Measurements from ENCODE around the gene C1orf52. TPM values are rescaled to one million over a fixed set of nuclear protein-coding genes. Genes with fewer than 3 reads are reported as not detected.

C1orf52 gene
- total RNA-seq, result 10 to 100 TPM; 29.8 to 48.6 (median 39.3) TPM
- total RNA-seq (2013), result 32.4 TPM
- total RNA-seq, result 26.1 to 55.3 (median 39.1) reads per million in 29 experiments

- WGBS (ENCODE audit: insufficient coverage), result under 1% methylated on average over 48 of the region's 65 CpGs
- DNase-seq (peak; percentile 81 to 98 (median 94)), ATAC-seq (replicated peaks in 1 of 4) (peak; percentile 93 to 98 (median 96))
- peaks cover 16 to 17% of the 10 kb centered on the region in 2 experiments for H3K4me1 ChIP-seq (ENCODE audit: control insufficient read depth in 1 of 2, extremely low read depth in 1 of 2, insufficient read depth in 2 of 2, low read length in 2 of 2)
- Mint-ChIP-seq H3K9me3 (no peaks in the 10 kb centered on the region), H3K27ac (peak within 1 kb of the TSS; percentile 94 to 95), H3K4me1 (peaks cover 33 to 47% (median 45%) of the 10 kb centered on the region in 3 donors), H3K4me3 (peak within 1 kb of the TSS; percentile 92 to 98 (median 96)), H3K27me3 (no peaks in the 10 kb centered on the region), H3K36me3 (peaks cover 39% of the 10 kb centered on the region)
- peak within 1 kb of the TSS; percentile 57 to 98 for H3K4me3 ChIP-seq (ENCODE audit: control insufficient read depth in 1 of 2, extremely low read depth in 1 of 2, low read length in 1 of 2)
- H3K36me3 ChIP-seq (ENCODE audit: control insufficient read depth in 2 of 2, extremely low read depth in 1 of 2, insufficient read depth in 1 of 2, low read length in 1 of 2), result peaks cover 0 to 18% of the 10 kb centered on the region in 2 donors
- POLR2A ChIA-PET, result interaction anchor here (0.5 to 2.6 kb wide), 11 partner anchors 9 to 449 kb away, joined by 3 to 20 read pairs (median 3); partner anchors contain the start of genes BCL10 (in 2 of the 2) and ZNHIT6 (in 1 of the 2)
- peak within 1 kb of the TSS; percentile 48 for H3K27ac ChIP-seq (ENCODE audit: low read length)
- CTCF ChIA-PET, result interaction anchor here (0.5 to 13.5 kb wide), 49 partner anchors 9 to 1169 kb away, joined by 3 to 285 read pairs (median 4); partner anchors contain the start of gene BCL10 (in 2 of the 2)
- peaks cover 2% of the 10 kb centered on the region for H3K9me3 ChIP-seq
- no peaks in the 10 kb centered on the region for H3K27me3 ChIP-seq (replicated peaks in 1 of 2; ENCODE audit: control insufficient read depth in 2 of 2, extremely low read depth in 1 of 2, insufficient read depth in 2 of 2, low read length in 1 of 2)
These were observed at the start of gene C1orf52 for GRCh38 chr1:85259118-85259911. C1orf52 (minus strand) TSS chr1:85259662; CDS start chr1:85259633, 29 bp downstream.

- no peak overlapping the region for H3K27ac ChIP-seq (ENCODE audit: low read length)
- DNase-seq (no peak), ATAC-seq (replicated peaks in 1 of 4) (no peak)
- H3K36me3 Mint-ChIP-seq, result no peaks in the 10 kb centered on the region
- no peaks in the 10 kb centered on the region for H3K9me3 Mint-ChIP-seq
- peaks cover 39% of the 10 kb centered on the region in 2 donors for H3K27me3 Mint-ChIP-seq
- peaks cover 8% of the 10 kb centered on the region in 3 donors for H3K4me1 Mint-ChIP-seq
- no CpG with 5 or more reads among the region's 4 CpGs for WGBS (ENCODE audit: insufficient coverage)
- no peak overlapping the region for H3K4me3 Mint-ChIP-seq
- no peaks in the 10 kb centered on the region for H3K36me3 ChIP-seq (ENCODE audit: control insufficient read depth in 2 of 2, extremely low read depth in 1 of 2, insufficient read depth in 1 of 2, low read length in 1 of 2)
- no peaks in the 10 kb centered on the region for H3K9me3 ChIP-seq
- peaks cover 0 to 9% of the 10 kb centered on the region in 2 experiments for H3K4me1 ChIP-seq (ENCODE audit: control insufficient read depth in 1 of 2, extremely low read depth in 1 of 2, insufficient read depth in 2 of 2, low read length in 2 of 2)
- no peak overlapping the region for H3K4me3 ChIP-seq (ENCODE audit: control insufficient read depth in 1 of 2, extremely low read depth in 1 of 2, low read length in 1 of 2)
- H3K27ac Mint-ChIP-seq, result no peak overlapping the region
- ChIA-PET POLR2A (interaction anchor here in 1 of 2 donors (0.7 kb wide), 1 partner anchor 395 kb away, joined by 3 read pairs; no protein-coding TSS in a partner anchor), CTCF (interaction anchor here in 1 of 2 donors (0.5 to 1.2 kb wide), 5 partner anchors 11 to 398 kb away, joined by 3 to 6 read pairs (median 3); no protein-coding TSS in a partner anchor)
- H3K27me3 ChIP-seq (replicated peaks in 1 of 2; ENCODE audit: control insufficient read depth in 2 of 2, extremely low read depth in 1 of 2, insufficient read depth in 2 of 2, low read length in 1 of 2), result peaks cover 0 to 18% of the 10 kb centered on the region in 2 experiments
These were observed 49.4 kb upstream of the C1orf52 start for GRCh38 chr1:85308833-85309350.

- Histone ChIP-seq H3K27me3 (replicated peaks in 1 of 2; ENCODE audit: control insufficient read depth in 2 of 2, extremely low read depth in 1 of 2, insufficient read depth in 2 of 2, low read length in 1 of 2) (peaks cover 0 to 20% of the 10 kb centered on the region in 2 experiments), H3K9me3 (no peaks in the 10 kb centered on the region), H3K4me1 (ENCODE audit: control insufficient read depth in 1 of 2, extremely low read depth in 1 of 2, insufficient read depth in 2 of 2, low read length in 2 of 2) (peaks cover 0 to 9% of the 10 kb centered on the region in 2 experiments), H3K27ac (ENCODE audit: low read length) (no peak overlapping the region), H3K4me3 (ENCODE audit: control insufficient read depth in 1 of 2, extremely low read depth in 1 of 2, low read length in 1 of 2) (peak overlapping the region in 1 of 2 donors; percentile 14), H3K36me3 (ENCODE audit: control insufficient read depth in 2 of 2, extremely low read depth in 1 of 2, insufficient read depth in 1 of 2, low read length in 1 of 2) (no peaks in the 10 kb centered on the region)
- ChIA-PET POLR2A (interaction anchor here in 1 of 2 donors (0.7 kb wide), 1 partner anchor 394 kb away, joined by 3 read pairs; no protein-coding TSS in a partner anchor), CTCF (interaction anchor here in 1 of 2 donors (0.5 to 1.2 kb wide), 4 partner anchors 11 to 398 kb away, joined by 3 to 6 read pairs (median 4); no protein-coding TSS in a partner anchor)
- Mint-ChIP-seq H3K27me3 (peaks cover 33 to 37% of the 10 kb centered on the region in 2 donors), H3K36me3 (no peaks in the 10 kb centered on the region), H3K27ac (no peak overlapping the region), H3K4me3 (peak overlapping the region; percentile 49 to 68 (median 66)), H3K9me3 (no peaks in the 10 kb centered on the region), H3K4me1 (peaks cover 8% of the 10 kb centered on the region in 3 donors)
- DNase-seq (peak; percentile 6 to 68 (median 43)), ATAC-seq (replicated peaks in 1 of 4) (peak; percentile 76 to 89 (median 84))
- WGBS (ENCODE audit: insufficient coverage), result 17% methylated on average over 20 of the region's 27 CpGs
These were observed 48.7 kb upstream of the C1orf52 start for GRCh38 chr1:85307987-85308832.

- Histone ChIP-seq H3K36me3 (ENCODE audit: control insufficient read depth in 2 of 2, extremely low read depth in 1 of 2, insufficient read depth in 1 of 2, low read length in 1 of 2) (no peaks in the 10 kb centered on the region), H3K27me3 (replicated peaks in 1 of 2; ENCODE audit: control insufficient read depth in 2 of 2, extremely low read depth in 1 of 2, insufficient read depth in 2 of 2, low read length in 1 of 2) (peaks cover 0 to 20% of the 10 kb centered on the region in 2 experiments), H3K9me3 (no peaks in the 10 kb centered on the region), H3K27ac (ENCODE audit: low read length) (no peak overlapping the region), H3K4me3 (ENCODE audit: control insufficient read depth in 1 of 2, extremely low read depth in 1 of 2, low read length in 1 of 2) (no peak overlapping the region), H3K4me1 (ENCODE audit: control insufficient read depth in 1 of 2, extremely low read depth in 1 of 2, insufficient read depth in 2 of 2, low read length in 2 of 2) (peaks cover 0 to 9% of the 10 kb centered on the region in 2 experiments)
- Mint-ChIP-seq H3K4me1 (peaks cover 8% of the 10 kb centered on the region in 3 donors), H3K27ac (no peak overlapping the region), H3K27me3 (peaks cover 21 to 27% of the 10 kb centered on the region in 2 donors), H3K9me3 (no peaks in the 10 kb centered on the region), H3K4me3 (no peak overlapping the region), H3K36me3 (no peaks in the 10 kb centered on the region)
- WGBS (ENCODE audit: insufficient coverage), result 95% methylated on average over 3 of the region's 4 CpGs
- CTCF ChIA-PET, result interaction anchor here in 1 of 2 donors (0.6 kb wide), 1 partner anchor 90 kb away, joined by 3 read pairs; no protein-coding TSS in a partner anchor
- POLR2A ChIA-PET, result no interaction called here
- DNase-seq, result no peak
- no peak for ATAC-seq (replicated peaks in 1 of 4)
These were observed 46.8 kb upstream of the C1orf52 start for GRCh38 chr1:85306236-85306635.

- H3K4me3 ChIP-seq (ENCODE audit: control insufficient read depth in 1 of 2, extremely low read depth in 1 of 2, low read length in 1 of 2), result no peak overlapping the region
- Mint-ChIP-seq H3K4me3 (no peak overlapping the region), H3K27ac (no peak overlapping the region), H3K36me3 (no peaks in the 10 kb centered on the region), H3K4me1 (peaks cover 10 to 15% (median 14%) of the 10 kb centered on the region in 3 donors), H3K9me3 (no peaks in the 10 kb centered on the region), H3K27me3 (peaks cover 4% of the 10 kb centered on the region in 2 donors)
- ChIA-PET CTCF (interaction anchor here (0.6 to 0.8 kb wide), 2 partner anchors 7 to 14 kb away, joined by 3 to 5 read pairs; no protein-coding TSS in a partner anchor), POLR2A (no interaction called here)
- DNase-seq (no peak), ATAC-seq (replicated peaks in 1 of 4) (no peak)
- no peaks in the 10 kb centered on the region for H3K36me3 ChIP-seq (ENCODE audit: control insufficient read depth in 2 of 2, extremely low read depth in 1 of 2, insufficient read depth in 1 of 2, low read length in 1 of 2)
- WGBS (ENCODE audit: insufficient coverage), result 90% methylated on average over 2 of the region's 4 CpGs
- H3K27ac ChIP-seq (ENCODE audit: low read length), result no peak overlapping the region
- H3K9me3 ChIP-seq, result no peaks in the 10 kb centered on the region
- peaks cover 0 to 16% of the 10 kb centered on the region in 2 experiments for H3K27me3 ChIP-seq (replicated peaks in 1 of 2; ENCODE audit: control insufficient read depth in 2 of 2, extremely low read depth in 1 of 2, insufficient read depth in 2 of 2, low read length in 1 of 2)
- peaks cover 0 to 12% of the 10 kb centered on the region in 2 experiments for H3K4me1 ChIP-seq (ENCODE audit: control insufficient read depth in 1 of 2, extremely low read depth in 1 of 2, insufficient read depth in 2 of 2, low read length in 2 of 2)
These were observed 44.1 kb upstream of the C1orf52 start for GRCh38 chr1:85303440-85304162.
